HUDEP-2 (cell line): Measurements from ENCODE around the gene NFYA.
"Not testable (repeated sequence)": the region's sequence is repeated elsewhere in the genome, so short reads cannot be mapped to it uniquely, and the experiment has no call there.

Experiments
- DNase-seq, 76 experiments: peaks; one replicate each; lab custom pipeline; 2025; ENCODE audit not compliant: unreplicated experiment in 76 of 76; lab: John Stamatoyannopoulos, UW

NFYA gene

DNA sequence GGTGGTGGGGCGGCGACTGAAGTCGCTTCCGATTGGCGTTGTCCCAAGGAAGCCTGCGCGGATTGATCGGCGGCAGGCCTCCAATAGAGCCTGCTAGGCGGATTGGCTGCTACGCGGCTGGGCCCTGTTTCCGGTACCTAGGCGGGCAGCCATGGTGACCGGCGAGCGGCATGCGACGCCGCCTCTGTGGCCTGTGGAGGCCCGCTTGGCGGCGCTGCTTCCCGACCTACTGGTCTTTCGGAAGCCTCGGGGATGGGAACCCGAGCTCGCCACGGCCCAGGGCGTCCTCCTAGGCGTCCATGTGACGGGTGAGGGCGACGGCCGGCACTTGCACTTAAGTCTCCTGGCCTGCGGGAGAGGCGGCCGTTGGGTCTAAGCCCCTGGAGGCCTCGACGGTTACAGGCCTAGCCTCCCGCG lies 28.1 kb downstream of the NFYA start:
- no peak for DNase-seq

- DNase-seq, result no peak
These were observed 31.1 kb downstream of the NFYA start for GRCh38 chr6:41103847-41104246.

DNA sequence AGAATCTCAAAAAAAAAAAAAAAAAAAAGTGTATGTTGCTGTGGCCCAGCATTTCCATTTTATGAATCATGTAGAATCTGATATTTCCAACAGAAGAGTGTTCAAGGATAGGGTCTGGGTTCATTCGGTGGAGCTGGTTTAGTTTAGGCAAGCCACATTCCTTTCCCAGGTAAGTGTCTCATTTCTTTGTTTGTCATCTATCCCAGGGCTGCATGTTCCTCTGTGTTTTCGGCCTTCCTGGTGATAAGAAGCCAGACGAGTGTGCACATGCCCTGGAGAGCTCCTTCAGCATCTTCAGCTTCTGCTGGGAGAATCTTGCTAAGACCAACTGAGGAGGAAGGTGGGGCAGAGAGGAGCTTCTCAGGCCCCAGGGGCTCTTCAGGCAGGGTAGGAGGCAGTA lies 38.2 kb downstream of the NFYA start:
- no peak for DNase-seq

GRCh38 chr6:41115027-41115426 lies 42.3 kb downstream of the NFYA start:
- DNase-seq, result not testable (repeated sequence)

DNA sequence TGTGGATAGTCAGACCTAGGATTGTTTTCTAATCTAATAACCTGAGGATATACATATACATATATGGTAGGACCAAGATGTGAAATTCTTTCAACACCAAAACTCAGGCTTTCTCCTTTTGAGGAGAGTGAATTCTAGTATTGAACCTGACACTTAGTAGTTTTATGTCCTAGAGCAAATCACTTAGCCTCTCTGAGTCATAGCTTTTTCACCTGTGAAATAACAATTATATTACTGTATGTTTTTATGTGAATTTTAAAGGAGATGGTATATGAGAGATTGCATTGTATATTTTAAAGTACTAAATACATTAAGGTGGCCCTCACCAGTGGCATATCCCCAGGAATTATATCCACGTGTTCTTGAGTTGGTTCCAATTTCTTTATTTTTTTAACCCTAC lies 46.7 kb downstream of the NFYA start:
- DNase-seq, result no peak

DNA sequence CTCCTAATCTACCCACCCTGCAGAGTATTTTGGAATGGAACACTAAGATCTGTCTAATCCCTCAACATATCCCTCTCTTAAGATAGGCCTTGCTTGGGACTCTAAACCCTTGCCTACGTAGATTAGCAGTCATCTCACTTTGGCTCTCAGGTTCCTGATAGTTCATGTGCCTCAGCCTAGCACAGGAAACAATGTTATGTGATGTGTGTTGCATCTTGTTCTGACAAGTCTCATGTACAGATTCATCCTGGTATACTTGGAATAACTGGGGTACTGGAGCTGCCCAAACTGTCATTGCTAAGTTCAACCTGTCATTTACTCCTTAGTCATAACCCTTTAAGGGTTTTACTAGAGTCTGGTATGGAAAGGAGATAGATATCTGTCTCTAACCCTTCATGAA lies 47.3 kb downstream of the NFYA start:
- DNase-seq, result no peak

- no peak for DNase-seq
These were observed 49.6 kb downstream of the NFYA start for GRCh38 chr6:41122373-41122772.

DNA sequence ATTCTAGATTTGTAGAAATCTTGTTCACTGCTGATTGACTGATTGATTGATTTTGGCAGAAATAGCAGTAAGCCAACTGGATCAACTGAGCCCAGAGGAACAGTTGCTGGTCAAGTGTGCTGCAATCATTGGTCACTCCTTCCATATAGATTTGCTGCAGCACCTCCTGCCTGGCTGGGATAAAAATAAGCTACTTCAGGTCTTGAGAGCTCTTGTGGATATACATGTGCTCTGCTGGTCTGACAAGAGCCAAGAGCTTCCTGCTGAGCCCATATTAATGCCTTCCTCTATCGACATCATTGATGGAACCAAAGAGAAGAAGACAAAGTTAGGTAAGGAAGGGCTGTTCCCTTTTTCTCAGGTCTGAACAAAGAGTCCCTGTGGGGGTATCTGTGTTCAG lies 50.1 kb downstream of the NFYA start:
- no peak for DNase-seq

DNA sequence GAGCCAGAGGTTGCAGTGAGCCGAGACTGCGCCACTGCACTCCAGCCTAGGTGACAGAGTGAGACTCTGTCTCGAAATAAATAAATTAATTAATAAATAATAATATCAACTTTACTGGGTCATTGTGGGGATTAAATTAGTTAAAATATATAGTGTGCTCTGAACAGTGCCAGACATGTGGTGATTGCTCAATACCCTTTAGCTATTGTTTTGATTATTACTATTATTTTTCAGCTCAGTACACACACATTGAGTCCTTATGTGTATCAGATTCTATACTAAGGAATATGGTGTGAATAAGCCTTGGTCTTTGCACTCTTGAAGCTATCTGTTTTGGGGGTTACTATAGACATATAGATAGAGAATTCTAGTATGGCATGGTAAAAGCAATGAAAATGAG lies 52.5 kb downstream of the NFYA start:
- DNase-seq, result no peak

DNA sequence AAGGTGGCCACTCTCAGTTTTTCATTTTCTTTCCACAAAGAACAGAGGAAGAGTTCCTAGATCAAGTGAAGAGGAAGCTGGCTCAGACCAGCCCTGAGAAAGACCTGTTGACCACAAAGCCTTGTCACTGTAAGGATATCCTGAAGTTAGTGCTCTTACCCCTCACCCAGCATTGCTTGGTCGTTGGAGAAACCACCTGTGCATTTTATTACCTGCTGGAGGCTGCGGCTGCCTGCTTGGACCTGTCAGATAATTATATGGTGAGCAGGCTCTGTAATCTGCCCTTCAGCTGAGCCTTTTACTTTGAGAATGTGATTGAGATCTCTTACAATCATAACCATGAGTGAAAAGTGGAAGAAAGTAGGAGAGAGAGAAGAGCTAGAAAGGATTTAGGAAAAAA lies 59.5 kb downstream of the NFYA start:
- no peak for DNase-seq

DNA sequence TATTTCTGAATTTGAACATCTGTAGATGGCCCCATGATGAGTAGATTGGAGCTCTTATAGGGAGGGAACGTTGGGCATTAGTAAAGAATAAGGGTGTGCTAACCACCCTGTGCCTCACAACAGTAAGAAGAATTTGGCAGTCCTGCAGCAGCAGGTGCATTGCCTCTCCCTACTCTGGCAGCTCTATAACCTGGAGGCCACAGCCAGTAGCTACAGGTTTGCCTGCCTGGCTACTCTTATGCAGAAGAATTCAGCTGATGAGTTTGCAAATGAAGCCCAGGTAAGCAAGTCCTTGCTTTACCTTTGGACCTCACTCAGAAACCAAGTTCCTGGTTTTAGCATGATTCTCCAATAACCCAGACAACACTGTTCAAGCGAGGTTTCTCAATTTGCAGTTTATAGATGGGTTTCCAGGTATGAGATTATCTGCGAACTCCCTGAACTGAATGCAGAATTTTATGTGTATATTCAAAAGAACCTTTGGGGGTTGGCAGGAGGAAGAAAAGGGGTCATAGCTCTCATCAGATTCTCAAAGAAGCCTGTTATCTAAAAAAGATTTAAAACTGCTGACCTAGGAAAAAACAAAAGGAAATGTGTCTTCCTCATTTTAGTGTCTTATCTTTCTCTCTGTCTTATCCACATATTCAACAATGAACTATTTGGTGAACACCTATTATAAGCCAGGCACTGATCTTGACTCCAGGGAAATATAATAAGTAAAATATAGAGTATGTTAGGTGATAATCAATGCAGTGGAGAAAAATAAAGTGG lies 62.5 kb downstream of the NFYA start:
- no peak for DNase-seq

DNA sequence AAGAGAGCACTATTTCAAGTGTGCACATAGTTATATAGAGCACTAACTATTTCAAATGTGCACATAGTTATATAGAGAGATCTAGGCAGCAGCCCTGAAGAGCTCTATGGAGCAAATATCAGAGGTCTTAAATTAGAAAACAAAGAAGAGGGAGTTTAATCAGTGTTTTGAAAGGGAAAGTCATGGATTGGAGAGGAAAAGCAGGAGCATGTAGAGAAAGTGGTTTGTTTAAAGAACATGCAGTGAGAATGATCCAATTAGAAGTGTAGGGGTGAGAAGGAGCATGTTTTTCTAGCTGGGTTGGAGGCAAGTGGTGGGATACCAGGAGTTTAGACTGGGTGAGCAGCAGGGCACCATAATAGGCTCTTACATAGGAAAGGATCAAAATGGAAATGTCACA lies 64.1 kb downstream of the NFYA start:
- DNase-seq, result no peak

- no peak for DNase-seq
These were observed 75.1 kb downstream of the NFYA start for GRCh38 chr6:41147917-41148316.
